T-helper 22 cell (primary cell): Measurements from ENCODE around the gene GSDMA.
A peak's percentile ranks its signal among the peaks of the same experiment; 100 is the strongest.

Experiments used
- DNase-seq: peaks from one replicate; pipeline ENCODE4 v3.0.0-alpha.2; 2020; ENCODE audit warnings: low read depth

Gene GSDMA

GRCh38 chr17:39962642-39963220 lies at the start of gene GSDMA:
Gene GSDMA (plus strand): TSS chr17:39963004. CDS start chr17:39965688, 2,684 bp downstream.
- DNase-seq, result no peak

GRCh38 chr17:39913989-39914388 lies 48.8 kb upstream of the GSDMA start:
- DNase-seq, result no peak

GRCh38 chr17:39915559-39915958 lies 47.2 kb upstream of the GSDMA start:
- DNase-seq, result no peak

- DNase-seq, result no peak
Observed at GRCh38 chr17:39916918-39917317, 45.9 kb upstream of the GSDMA start.

- DNase-seq, result no peak
Observed at GRCh38 chr17:39919087-39919683, 43.6 kb upstream of the GSDMA start.

GRCh38 chr17:39920218-39921210 lies 42.3 kb upstream of the GSDMA start:
- peak; percentile 4 for DNase-seq

- DNase-seq, result no peak
Observed at GRCh38 chr17:39921323-39921722, 41.5 kb upstream of the GSDMA start.

GRCh38 chr17:39922006-39922405 lies 40.8 kb upstream of the GSDMA start:
- no peak for DNase-seq

GRCh38 chr17:39923230-39923629 lies 39.6 kb upstream of the GSDMA start:
- no peak for DNase-seq

- DNase-seq, result no peak
Observed at GRCh38 chr17:39923836-39924690, 38.7 kb upstream of the GSDMA start.

GRCh38 chr17:39924691-39925055 lies 38.1 kb upstream of the GSDMA start:
- DNase-seq, result no peak

- no peak for DNase-seq
Observed at GRCh38 chr17:39925282-39926134, 37.3 kb upstream of the GSDMA start.

- DNase-seq, result no peak
Observed at GRCh38 chr17:39926135-39926587, 36.6 kb upstream of the GSDMA start.

GRCh38 chr17:39926588-39927100 lies 36.2 kb upstream of the GSDMA start:
- DNase-seq, result peak; percentile 37

- DNase-seq, result peak; percentile 80
Observed at GRCh38 chr17:39927101-39927928, 35.5 kb upstream of the GSDMA start, which contains the start of the genes LRRC3C and ORMDL3. Gene LRRC3C (plus strand): TSS chr17:39927732. CDS start chr17:39941524, 13,792 bp downstream. Gene ORMDL3 (minus strand): TSS chr17:39927601. CDS start chr17:39924203, 3,398 bp downstream.

GRCh38 chr17:39927929-39928857 lies 34.6 kb upstream of the GSDMA start:
- DNase-seq, result no peak

GRCh38 chr17:39928858-39929645 lies 33.8 kb upstream of the GSDMA start:
- no peak for DNase-seq
